RWPE2 (cell line): ENCODE data around the gene LDLRAD2.
A peak's percentile ranks its signal among the peaks of the same experiment; 100 is the strongest.

ENCODE experiments used
- ATAC-seq: fragments of 200-7000 bp; cut with Tn5 transposase; 3 replicates; pipeline ENCODE4 v1.9.1; 2021; ENCODE audit warnings: low read depth
- DNase-seq: peaks from one replicate; pipeline ENCODE4 v3.0.0-alpha.2; 2020; ENCODE audit warnings: low spot score
- H3K27ac ChIP-seq: fragments of 450-650 bp; 2 replicates; pipeline ENCODE4 v1.5.1; 2017; ENCODE audit warnings: mild to moderate bottlenecking; ENCODE audit not compliant: poor library complexity, severe bottlenecking
- H3K27me3 ChIP-seq: fragments of 250-450 bp; sonication (Bioruptor Pico); 2 replicates; pipeline ENCODE4 v1.5.1; 2021; ENCODE audit warnings: mild to moderate bottlenecking, moderate library complexity; ENCODE audit not compliant: insufficient read depth, poor library complexity, severe bottlenecking
- H3K36me3 ChIP-seq: fragments of 250-450 bp; sonication (Bioruptor Pico); 2 replicates; pipeline ENCODE4 v1.5.1; 2020; ENCODE audit warnings: low read depth, mild to moderate bottlenecking, moderate library complexity
- H3K4me1 ChIP-seq: fragments of 250-450 bp; sonication (Bioruptor Pico); 2 replicates; pipeline ENCODE4 v1.5.1; 2021; ENCODE audit warnings: mild to moderate bottlenecking, moderate library complexity; ENCODE audit not compliant: insufficient read depth, poor library complexity, severe bottlenecking
- H3K4me3 ChIP-seq: fragments of 250-450 bp; sonication (Bioruptor Pico); 2 replicates; pipeline ENCODE4 v1.5.1; 2021; ENCODE audit warnings: mild to moderate bottlenecking, moderate library complexity; ENCODE audit not compliant: severe bottlenecking
- H3K9me3 ChIP-seq: fragments of 250-450 bp; sonication (Bioruptor Pico); 2 replicates; pipeline ENCODE4 v1.5.1; 2021; ENCODE audit warnings: mild to moderate bottlenecking, moderate library complexity; ENCODE audit not compliant: severe bottlenecking
- CTCF ChIP-seq: fragments of 450-650 bp; IDR thresholded peaks from one replicate; pipeline ENCODE4 v1.5.1; 2017; ENCODE audit warnings: mild to moderate bottlenecking, moderate library complexity; ENCODE audit not compliant: poor library complexity, severe bottlenecking

LDLRAD2 gene

GRCh38 chr1:21814241-21814918 is 2.3 kb downstream of the LDLRAD2 start:
- no peaks in the 10 kb centered on the region for H3K4me1 ChIP-seq
- H3K27me3 ChIP-seq, result no peaks in the 10 kb centered on the region
- no peak overlapping the region for H3K4me3 ChIP-seq
- TF ChIP-seq CTCF, result no peak
- DNase-seq (no peak), ATAC-seq (no peak)
- H3K9me3 ChIP-seq, result no peaks in the 10 kb centered on the region
- H3K36me3 ChIP-seq, result no peaks in the 10 kb centered on the region
- H3K27ac ChIP-seq, result no peak overlapping the region

- no peak for TF ChIP-seq CTCF
- H3K36me3 ChIP-seq, result no peaks in the 10 kb centered on the region
- no peak overlapping the region for H3K27ac ChIP-seq
- H3K9me3 ChIP-seq, result no peaks in the 10 kb centered on the region
- H3K4me3 ChIP-seq, result no peak overlapping the region
- H3K27me3 ChIP-seq, result no peaks in the 10 kb centered on the region
- H3K4me1 ChIP-seq, result no peaks in the 10 kb centered on the region
- DNase-seq (no peak), ATAC-seq (no peak)
Observed at GRCh38 chr1:21814981-21815582, 3.0 kb downstream of the LDLRAD2 start.

GRCh38 chr1:21815724-21816321 is 3.8 kb downstream of the LDLRAD2 start:
- no peaks in the 10 kb centered on the region for H3K4me1 ChIP-seq
- TF ChIP-seq CTCF, result no peak
- H3K4me3 ChIP-seq, result no peak overlapping the region
- no peaks in the 10 kb centered on the region for H3K27me3 ChIP-seq
- H3K27ac ChIP-seq, result no peak overlapping the region
- no peak for DNase-seq
- no peaks in the 10 kb centered on the region for H3K36me3 ChIP-seq
- H3K9me3 ChIP-seq, result peaks cover under 1% of the 10 kb centered on the region
- no peak for ATAC-seq

- H3K36me3 ChIP-seq, result no peaks in the 10 kb centered on the region
- no peak overlapping the region for H3K27ac ChIP-seq
- no peaks in the 10 kb centered on the region for H3K4me1 ChIP-seq
- no peak for DNase-seq
- peak; percentile 79 for ATAC-seq
- TF ChIP-seq CTCF, result no peak
- no peaks in the 10 kb centered on the region for H3K27me3 ChIP-seq
- peaks cover 2% of the 10 kb centered on the region for H3K9me3 ChIP-seq
- no peak overlapping the region for H3K4me3 ChIP-seq
Observed at GRCh38 chr1:21816602-21817302, 4.7 kb downstream of the LDLRAD2 start.
